GM21367 (cell line): ENCODE data around the gene DTX2.
"Not testable (repeated sequence)": the region's sequence is repeated elsewhere in the genome, so short reads cannot be mapped to it uniquely, and the experiment has no call there.

Source experiments
- ATAC-seq: cut with Tn5 transposase; IDR thresholded peaks from one replicate; pipeline ENCODE4 v1.9.1; 2021; ENCODE audit not compliant: unreplicated experiment

The DTX2 gene

DNA sequence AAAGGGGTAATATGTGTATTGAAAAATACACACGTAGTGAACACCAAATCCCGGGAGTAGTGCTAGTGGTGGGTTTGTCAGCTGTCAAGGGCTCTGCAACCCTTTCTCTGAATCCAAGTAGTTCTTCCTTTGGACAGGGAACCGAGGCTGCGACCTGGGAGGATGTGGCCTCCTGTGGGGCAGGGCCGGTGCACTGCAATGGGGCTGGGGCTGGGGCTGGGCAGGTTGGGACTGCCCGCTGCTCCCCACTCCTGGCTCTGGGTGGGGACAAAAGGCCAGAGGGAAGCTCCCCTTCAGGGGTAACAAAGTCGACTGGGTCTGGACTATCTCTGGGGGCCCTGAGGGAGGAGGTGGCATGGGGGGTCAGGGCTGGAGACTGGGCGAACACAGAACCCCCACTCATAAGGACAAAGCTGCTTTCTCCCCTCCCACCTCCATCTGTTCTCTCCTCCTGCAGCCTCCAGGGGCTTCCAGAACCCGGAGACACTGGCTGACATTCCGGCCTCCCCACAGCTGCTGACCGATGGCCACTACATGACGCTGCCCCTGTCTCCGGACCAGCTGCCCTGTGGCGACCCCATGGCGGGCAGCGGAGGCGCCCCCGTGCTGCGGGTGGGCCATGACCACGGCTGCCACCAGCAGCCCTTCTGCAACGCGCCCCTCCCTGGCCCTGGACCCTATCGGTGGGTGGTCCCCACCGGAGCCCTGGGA is 49.8 kb downstream of the DTX2 start:
- not testable (repeated sequence) for ATAC-seq

DNA sequence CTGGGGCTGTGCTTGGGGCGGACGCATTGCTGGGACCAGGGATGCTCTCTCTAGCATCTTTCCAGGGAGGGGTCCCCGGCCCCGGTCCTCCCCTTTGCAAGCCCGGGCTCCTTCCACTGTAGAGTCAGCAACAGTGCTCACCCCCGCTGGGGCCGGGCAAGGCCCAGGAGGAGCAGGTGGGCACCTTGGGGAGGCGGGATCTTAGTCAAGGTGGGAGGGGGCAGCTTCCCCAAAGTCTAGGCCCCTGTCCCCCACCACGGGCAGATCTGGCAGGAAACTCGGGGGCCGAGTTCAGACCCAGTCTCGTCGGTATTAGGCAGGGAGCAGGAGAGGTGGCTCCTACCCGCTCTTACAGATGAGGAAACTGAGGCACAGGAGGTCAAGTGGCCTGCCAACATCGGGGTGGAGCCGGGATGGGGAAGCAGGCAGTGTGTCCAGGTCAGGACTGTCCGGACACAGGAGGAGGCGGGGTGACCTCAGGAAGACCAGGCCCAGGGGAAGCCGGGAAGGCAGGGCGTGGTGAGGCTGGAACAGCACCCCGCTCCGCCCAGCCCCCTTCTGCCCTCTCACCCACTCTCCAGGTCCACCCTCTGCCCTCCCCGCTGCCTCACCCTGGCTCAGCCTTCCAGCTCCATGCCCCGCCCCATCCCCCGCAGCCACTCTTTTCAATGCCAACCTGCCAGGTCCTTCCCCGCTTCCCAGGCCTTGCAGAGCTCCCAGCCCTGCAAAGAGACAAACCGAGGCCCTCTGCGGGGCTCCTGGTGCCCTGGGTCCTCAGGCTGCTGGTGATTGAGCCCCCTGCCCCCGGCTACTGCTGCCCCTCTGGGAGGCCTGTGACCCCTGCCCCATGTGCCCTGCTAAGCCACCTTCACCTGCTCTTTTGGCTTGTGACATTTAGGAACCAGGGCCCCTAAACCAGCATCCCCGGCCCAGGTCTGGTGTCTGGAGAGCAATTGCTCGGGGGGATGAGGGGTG is 50.7 kb downstream of the DTX2 start:
- not testable (repeated sequence) for ATAC-seq

DNA sequence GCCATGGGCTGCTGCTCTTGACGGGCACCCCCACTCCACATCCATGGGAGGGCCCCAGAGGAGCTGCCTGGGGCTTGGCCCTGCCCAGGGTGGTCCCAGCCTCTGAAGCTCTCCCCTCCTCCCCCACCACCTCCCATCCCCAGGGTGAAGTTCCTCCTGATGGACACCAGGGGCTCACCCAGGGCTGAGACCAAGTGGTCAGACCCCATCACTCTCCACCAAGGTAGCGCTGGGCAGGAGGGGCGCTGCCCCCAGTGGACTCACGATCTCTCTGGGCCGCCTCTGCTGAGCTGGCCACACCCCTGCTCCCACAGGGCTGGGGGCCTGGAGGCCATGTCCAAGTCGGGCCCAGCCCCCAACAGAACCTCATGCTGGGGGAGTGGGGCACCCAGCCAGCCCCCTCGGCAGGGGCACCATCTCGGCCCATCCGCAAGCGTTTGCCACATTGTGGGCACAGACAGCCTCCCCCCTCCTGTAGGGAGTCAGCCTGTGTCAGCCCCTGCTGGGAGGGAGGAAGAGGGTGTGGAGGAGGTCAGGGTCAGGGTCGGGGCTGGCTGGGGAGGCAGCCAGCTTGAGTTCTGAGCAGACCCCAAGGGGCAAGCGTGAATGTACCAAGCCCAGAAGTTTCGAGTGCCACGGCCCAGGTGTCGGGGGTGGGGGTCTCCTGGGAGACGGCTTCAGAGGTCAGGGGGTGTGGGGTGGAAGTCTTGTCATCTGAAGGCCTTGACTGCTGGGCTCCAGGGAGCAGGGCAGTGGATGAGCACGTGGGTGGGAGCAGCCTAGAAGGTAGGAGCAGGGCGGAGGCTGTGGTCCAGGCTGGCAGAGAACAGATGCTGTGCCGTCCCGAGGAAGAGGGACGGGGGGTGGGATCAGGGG is 51.7 kb downstream of the DTX2 start:
- no peak for ATAC-seq

DNA sequence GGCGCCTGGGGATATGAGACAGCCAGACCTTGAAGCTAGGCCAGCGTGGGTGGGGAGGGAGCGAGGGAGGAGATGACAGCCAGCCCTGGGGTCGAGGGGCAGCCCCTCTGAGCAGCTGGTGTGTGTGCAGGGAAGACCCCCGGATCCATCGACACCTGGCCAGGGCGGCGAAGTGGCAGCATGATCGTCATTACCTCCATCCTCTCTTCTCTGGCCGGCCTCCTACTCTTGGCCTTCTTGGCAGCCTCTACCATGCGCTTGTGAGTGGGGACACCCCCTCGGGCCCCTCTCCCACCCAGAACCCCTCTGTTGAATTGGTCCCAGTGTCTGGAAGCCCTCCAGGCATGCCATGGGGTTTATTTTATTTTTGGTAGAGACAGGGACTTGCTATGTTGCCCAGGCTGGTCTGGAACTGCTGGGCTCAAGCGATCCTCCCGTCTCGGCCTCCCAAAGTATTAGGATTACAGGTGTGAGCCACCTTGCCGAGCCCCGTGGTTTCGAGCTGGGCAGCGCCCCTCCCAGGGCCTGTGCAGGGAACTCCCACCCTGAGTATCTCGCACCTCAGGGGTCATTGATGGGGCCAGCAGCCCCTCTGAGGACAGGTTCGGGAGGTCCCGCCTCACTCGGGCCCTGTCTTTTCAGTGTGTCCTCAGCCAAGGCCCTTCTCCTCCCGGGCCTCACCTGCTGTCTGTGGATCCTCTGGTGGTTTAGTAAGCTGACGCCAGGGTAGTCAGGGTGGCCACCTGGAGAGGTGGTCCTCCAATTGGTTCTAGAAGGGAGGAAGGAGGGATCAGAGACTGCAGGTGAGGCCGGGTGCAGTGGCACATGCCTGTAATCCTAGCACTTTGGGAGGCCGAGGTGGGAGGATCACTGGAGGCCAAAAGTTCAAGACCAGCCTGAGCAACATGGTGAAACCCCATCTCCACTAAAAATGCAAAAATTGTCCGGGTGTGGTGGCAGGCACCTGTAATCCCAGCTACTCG is 52.6 kb downstream of the DTX2 start:
- no peak for ATAC-seq

DNA sequence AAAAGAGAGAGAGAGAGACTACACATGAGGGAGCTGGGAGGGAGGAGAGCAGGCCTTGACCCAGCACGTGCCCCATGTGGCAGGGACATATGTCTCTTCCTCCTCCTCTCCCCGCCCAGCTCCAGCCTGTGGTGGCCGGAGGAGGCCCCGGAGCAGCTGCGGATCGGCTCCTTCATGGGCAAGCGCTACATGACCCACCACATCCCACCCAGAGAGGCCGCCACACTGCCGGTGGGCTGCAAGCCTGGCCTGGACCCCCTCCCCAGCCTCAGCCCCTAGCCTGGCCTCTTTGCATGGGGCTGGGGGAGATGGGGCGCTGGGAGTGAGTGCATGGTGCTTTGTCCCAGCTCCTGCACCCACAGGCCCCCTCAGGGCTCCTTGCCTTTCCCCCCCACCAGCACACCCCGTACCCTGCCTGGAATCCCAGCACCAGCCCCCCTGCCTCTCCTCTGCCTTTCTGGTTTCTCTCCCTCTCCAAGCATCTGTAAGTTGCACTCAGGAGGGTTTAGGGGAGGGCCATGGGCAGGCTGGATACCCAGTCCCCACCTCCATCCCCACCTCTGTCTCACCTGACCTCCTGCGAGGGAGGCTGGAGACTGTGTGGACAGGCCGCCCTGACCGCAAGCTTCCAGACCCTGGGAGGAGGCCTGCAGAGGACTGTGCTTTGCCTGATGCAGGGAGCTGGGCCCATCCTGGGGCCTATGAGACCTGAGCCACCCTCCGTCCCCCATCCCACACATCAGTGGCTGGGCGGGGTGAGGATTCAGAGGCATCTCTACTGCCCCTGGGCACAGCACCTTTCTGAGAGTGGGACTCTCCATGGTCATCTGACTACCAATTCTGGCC is 53.6 kb downstream of the DTX2 start:
- ATAC-seq = no peak

DNA sequence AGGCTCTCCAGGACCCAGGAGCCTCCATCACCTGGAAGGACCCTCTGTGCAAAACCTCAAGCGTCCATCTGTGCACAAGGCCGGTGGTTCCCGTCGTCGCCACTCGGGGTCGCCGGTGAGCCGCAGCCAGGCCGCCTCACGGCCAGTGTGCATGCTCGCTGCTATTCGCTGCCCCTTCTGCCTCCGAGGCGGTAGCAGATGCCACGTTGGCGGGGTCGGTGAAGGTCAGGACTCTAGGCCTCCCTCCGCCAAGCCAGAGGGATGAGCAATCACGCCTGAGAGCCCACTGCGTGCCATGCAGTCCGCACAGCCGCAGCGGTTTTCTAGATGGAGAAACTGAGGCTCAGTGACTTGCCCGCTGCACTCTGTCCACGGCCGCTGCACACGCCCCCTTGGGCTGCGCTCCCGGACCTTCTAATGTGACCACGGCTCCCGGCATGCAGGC is 54.5 kb downstream of the DTX2 start:
- no peak for ATAC-seq

DNA sequence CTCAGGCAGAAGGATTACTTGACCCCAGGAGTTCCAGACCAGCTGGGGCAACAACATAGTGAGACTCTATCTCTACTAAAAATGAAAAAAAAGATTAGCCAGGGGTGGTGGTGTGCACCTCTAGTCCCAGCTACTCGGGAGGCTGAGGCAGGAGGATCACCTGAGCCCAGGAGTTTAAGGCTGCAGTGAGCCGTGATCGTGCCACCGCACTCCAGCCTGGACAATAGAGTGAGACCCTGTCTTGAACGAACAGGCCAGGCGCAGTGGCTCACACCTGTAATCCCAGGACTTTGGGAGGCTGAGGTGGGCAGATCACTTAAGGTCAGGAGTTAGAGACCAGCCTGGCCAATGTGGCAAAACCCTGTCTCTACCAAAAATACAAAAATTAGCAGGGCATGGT is 55.4 kb downstream of the DTX2 start:
- ATAC-seq = not testable (repeated sequence)

DNA sequence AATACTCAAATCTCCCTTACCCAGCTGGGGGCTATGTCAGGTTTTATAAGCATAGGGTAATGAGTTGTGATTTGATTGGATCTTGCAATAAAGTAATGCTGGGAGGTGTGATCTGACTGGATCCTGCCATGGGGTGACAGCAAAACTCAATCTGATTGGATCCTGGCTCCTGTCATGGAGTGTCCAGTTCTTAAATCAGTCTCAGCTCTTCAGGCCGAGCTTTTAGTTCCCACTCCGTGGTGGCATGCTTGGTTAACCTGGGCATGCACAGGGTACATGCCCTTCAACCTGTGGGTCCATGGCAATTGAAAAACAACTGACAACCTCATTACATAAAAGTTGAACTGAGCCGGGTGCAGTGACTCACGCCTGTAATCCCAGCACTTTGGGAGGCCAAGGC is 64.7 kb downstream of the DTX2 start:
- ATAC-seq = not testable (repeated sequence)

DNA sequence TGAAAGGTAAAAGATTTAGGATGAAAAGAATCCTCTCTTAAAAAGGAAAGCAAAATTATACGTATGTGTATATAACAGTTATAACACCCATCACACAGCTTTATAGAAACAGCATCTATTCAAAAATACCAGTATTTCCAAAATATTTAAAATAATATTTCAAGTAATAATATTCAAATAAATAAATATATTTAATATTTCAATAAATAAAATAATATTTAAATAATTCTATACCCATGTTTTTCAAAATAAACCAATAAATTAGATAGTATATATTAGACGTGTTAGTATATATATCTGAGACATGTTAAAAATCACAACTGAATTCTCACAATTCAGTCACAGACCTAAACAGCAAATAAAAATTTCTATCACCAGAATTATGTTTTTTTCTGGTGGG is 70.1 kb downstream of the DTX2 start:
- ATAC-seq = not testable (repeated sequence)

DNA sequence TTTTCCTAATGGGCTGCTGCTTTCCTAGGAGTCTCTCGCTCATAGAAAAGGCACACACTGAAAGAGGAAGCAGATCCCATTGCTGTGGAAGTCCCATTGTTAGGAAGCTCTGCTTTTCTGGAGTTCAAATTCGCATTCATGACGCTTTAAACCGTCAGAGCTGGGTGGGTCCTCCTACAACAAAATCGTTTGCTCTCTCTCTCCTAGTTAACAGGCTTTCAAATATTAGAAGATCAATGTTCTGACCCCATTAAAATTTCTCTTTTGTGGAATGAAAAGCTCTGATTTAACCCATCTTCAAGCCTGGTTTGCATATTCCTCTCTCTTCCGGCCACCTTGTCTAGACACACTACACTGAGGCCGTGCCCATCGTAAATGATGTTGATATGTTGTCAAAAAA is 81.7 kb downstream of the DTX2 start, which contains the start of gene SPDYE16:
Gene SPDYE16, minus strand, starts transcription at position 101 of the 400 bp plus-strand sequence. CDS start 1,838 bp downstream, outside the sequence.
- ATAC-seq = not testable (repeated sequence)

DNA sequence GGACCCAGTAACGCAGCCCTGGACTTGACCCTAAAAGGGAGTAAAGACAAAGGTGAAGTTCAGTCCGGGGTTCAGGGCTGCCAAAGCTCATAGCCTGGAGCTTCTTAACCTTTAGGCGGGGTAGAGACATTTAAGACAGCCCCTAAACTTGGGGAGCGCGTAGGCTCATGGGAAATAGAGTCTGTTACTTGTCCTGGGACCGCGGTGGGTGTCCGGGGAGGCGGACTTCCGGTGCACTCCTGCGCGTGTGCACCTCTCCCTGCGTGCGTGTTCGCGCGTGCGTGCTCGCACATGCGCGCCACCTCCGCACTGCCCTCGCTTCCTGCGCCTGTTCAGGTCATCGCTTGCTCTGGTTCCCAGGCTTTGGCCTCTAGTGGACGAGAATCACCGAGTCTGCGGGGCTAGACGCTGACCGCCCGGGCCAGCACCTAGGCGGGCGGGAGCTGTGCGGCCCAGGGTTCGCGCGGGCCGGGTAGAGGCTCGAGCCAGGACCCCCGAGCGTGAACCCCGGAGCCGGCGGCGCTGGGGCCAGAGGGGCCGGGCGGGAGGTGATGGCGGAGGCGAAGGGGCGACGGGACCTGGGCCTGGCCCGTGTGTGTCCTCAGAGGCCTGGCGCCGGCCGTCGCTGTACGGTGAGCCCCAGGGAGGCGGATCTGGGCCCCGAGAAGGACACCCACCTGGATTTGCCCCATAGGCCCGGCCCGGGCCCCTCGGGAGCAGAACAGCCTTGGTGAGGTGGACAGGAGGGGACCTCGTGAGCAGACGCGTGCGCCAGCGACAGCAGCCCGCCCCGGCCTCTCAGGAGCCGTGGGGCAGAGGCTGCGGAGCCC is 87.7 kb downstream of the DTX2 start:
- ATAC-seq = peak; percentile 99

DNA sequence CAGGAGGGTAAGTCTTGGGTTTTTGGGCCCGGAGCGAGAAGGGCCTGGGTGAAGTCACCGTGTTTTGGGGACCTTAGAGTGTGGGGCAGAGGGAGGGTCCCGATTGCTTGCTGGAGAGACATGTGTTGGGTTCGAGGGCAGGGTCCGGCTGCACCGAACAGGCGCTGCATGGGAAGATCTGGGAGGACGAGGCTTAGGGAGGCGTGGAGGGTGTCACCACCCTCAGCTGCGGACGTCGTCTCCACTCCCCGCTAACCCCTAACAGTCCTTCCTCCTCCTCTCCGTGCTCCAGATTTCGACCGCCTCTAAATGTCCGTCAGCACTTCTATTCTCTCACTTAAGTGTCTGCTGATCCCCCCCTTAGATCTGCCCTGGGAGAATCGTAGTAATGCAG is 88.3 kb downstream of the DTX2 start:
- not testable (repeated sequence) for ATAC-seq

DNA sequence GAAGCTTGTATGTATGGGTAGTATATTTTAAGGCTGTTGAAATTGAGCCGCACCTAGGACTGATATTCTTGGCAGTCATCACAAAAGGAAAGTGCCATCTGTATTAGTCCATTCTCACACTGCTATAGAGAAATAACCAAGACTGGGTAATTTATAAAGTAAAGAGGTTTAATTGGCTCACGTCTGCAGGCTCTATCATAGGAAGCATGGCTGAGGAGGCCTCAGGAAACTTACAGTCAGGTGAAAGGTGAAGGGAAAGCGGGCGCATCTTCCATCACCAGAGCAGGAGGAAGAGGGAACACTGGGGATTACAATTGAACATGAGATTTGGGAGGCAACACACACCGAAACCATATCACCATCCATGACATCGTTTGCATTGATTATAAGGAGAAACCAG is 90.5 kb downstream of the DTX2 start:
- not testable (repeated sequence) for ATAC-seq
